Liver (tissue), 9 donors: ENCODE data around the gene TEKT2. TPM values are rescaled to one million over a fixed set of nuclear protein-coding genes. Genes with fewer than 3 reads are reported as not detected.

ENCODE experiments used
- DNase-seq: peaks from one replicate; pipeline ENCODE4 v3.0.0-alpha.2; 2017; ENCODE audit warnings: low spot score
- H3K27ac ChIP-seq, 2 donors: one replicate each; pipeline ENCODE4 v1.7.0; 2013; ENCODE audit warnings: inconsistent platforms in 2 of 2, low read length in 2 of 2, control low read depth in 1 of 2, low read depth in 1 of 2, mild to moderate bottlenecking in 1 of 2
- H3K27me3 ChIP-seq, 4 donors: one replicate each; pipeline versions ENCODE4 v1.6.1 to v1.7.0; 2013; ENCODE audit warnings: low read length in 3 of 4, inconsistent platforms in 1 of 4, mild to moderate bottlenecking in 1 of 4, moderate library complexity in 1 of 4; ENCODE audit not compliant: control insufficient read depth in 4 of 4, insufficient read depth in 4 of 4
- H3K36me3 ChIP-seq, 4 donors: one replicate each; pipeline versions ENCODE4 v1.6.1 to v1.7.0; 2013; ENCODE audit warnings: low read length in 3 of 4, mild to moderate bottlenecking in 3 of 4, low read depth in 1 of 4, moderate library complexity in 1 of 4; ENCODE audit not compliant: control insufficient read depth in 4 of 4, insufficient read depth in 3 of 4
- H3K4me1 ChIP-seq, 4 donors: one replicate each; pipeline versions ENCODE4 v1.6.1 to v1.7.0; 2013; ENCODE audit warnings: low read length in 3 of 4, mild to moderate bottlenecking in 3 of 4, moderate library complexity in 1 of 4; ENCODE audit not compliant: control insufficient read depth in 4 of 4, insufficient read depth in 4 of 4
- H3K4me3 ChIP-seq, 3 donors: one replicate each; pipeline versions ENCODE4 v1.6.1 to v1.7.0; 2013; ENCODE audit warnings: low read length in 3 of 3, control low read depth in 1 of 3, low read depth in 1 of 3, mild to moderate bottlenecking in 1 of 3
- H3K9ac ChIP-seq, 2 donors: one replicate each; pipeline ENCODE4 v1.7.0; 2013; ENCODE audit warnings: low read length in 2 of 2, mild to moderate bottlenecking in 2 of 2, moderate library complexity in 2 of 2, control low read depth in 1 of 2, low read depth in 1 of 2
- H3K9me3 ChIP-seq, 4 donors: one replicate each; pipeline versions ENCODE4 v1.6.1 to v1.7.0; 2013; ENCODE audit warnings: low read length in 3 of 4; ENCODE audit not compliant: control insufficient read depth in 4 of 4
- FOXA2 ChIP-seq: IDR thresholded peaks from 2 replicates; pipeline ENCODE4 v1.6.1; 2016; ENCODE audit warnings: antibody characterized with exemption
- HNF4G ChIP-seq: IDR thresholded peaks from 2 replicates; pipeline ENCODE4 v1.6.1; 2016; ENCODE audit warnings: antibody characterized with exemption
- SP1 ChIP-seq: IDR thresholded peaks from 2 replicates; pipeline ENCODE4 v1.6.1; 2018; ENCODE audit warnings: antibody characterized with exemption, mild to moderate bottlenecking
- WGBS: extraction: QIAGEN DNeasy Blood & Tissue Kit; methylation state at CpG from one replicate; pipeline ENCODE4 v1.1.7; 2013; 5-methylcytosine and 5-hydroxymethylcytosine counted together
- polyA plus RNA-seq, 2 donors: library from polyadenylated mRNA; stranded (reverse) in 1 of 2; unstranded in 1 of 2; fragments of 200-250 nt in 1 of 2; fragments of >200 nt in 1 of 2; fragmentation: Nextera tagmentation in 1 of 2; extraction: Ambion mirVana in 1 of 2; gene quantifications; one replicate each; pipeline versions ENCODE4 v1.2.1 to v1.2.3, GENCODE V29; 2013 to 2015
- total RNA-seq, 2 donors: library from RNA; depleted of rRNA; stranded (reverse); fragments of >200 nt; gene quantifications; one replicate each; pipeline ENCODE4 v1.2.3, GENCODE V29; 2014
- TF ChIP-seq, protein P1 (sequence below): IDR thresholded peaks from 2 replicates; pipeline ENCODE4 v1.6.1; 2016; ENCODE audit warnings: antibody characterized with exemption
- TF ChIP-seq, protein P2 (sequence below): IDR thresholded peaks from 2 replicates; pipeline ENCODE4 v1.6.1; 2016; ENCODE audit warnings: antibody characterized with exemption
- TF ChIP-seq, protein P3 (sequence below): IDR thresholded peaks from 2 replicates; pipeline ENCODE4 v1.6.1; 2016; ENCODE audit warnings: antibody characterized with exemption, mild to moderate bottlenecking
- donor health status: healthy.
- donor health status: healthy.
- donor health status: healthy.
- donor health status: healthy.
- donor health status: healthy.

TEKT2 gene
- total and polyA plus RNA-seq, 4 donors: 0.14 to 0.17 TPM; not detected in 2

DNA sequence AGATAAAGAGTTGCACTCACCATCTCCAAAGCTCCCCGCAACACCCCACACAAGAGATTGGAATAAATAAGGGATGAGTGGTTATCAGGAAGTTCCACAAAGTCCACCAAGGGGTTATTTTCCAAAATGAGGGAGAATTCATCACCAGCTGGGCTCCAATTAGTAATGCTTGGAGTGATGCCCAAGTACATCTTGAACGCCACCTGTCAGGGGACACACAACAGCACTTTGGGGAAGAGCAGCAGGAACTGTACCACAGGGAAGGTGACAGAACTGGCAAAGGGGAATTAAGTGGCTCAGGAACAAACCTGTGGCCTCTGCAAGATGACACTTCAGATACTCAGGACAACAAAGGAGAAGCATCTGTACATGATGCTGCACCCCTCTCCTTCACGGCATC is 53.9 kb downstream of the TEKT2 start:
- DNase-seq: no peak
- no peak overlapping the region for H3K27ac ChIP-seq
- no peaks in the 10 kb centered on the region for H3K4me1 ChIP-seq
- H3K4me3 ChIP-seq: no peak overlapping the region
- no peak for TF ChIP-seq FOXA2
- no peak for TF ChIP-seq HNF4G
- TF ChIP-seq, protein P1, sequence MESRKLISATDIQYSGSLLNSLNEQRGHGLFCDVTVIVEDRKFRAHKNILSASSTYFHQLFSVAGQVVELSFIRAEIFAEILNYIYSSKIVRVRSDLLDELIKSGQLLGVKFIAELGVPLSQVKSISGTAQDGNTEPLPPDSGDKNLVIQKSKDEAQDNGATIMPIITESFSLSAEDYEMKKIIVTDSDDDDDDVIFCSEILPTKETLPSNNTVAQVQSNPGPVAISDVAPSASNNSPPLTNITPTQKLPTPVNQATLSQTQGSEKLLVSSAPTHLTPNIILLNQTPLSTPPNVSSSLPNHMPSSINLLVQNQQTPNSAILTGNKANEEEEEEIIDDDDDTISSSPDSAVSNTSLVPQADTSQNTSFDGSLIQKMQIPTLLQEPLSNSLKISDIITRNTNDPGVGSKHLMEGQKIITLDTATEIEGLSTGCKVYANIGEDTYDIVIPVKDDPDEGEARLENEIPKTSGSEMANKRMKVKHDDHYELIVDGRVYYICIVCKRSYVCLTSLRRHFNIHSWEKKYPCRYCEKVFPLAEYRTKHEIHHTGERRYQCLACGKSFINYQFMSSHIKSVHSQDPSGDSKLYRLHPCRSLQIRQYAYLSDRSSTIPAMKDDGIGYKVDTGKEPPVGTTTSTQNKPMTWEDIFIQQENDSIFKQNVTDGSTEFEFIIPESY: no peak
- TF ChIP-seq, protein P2, sequence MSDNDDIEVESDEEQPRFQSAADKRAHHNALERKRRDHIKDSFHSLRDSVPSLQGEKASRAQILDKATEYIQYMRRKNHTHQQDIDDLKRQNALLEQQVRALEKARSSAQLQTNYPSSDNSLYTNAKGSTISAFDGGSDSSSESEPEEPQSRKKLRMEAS: no peak
- TF ChIP-seq, protein P3, sequence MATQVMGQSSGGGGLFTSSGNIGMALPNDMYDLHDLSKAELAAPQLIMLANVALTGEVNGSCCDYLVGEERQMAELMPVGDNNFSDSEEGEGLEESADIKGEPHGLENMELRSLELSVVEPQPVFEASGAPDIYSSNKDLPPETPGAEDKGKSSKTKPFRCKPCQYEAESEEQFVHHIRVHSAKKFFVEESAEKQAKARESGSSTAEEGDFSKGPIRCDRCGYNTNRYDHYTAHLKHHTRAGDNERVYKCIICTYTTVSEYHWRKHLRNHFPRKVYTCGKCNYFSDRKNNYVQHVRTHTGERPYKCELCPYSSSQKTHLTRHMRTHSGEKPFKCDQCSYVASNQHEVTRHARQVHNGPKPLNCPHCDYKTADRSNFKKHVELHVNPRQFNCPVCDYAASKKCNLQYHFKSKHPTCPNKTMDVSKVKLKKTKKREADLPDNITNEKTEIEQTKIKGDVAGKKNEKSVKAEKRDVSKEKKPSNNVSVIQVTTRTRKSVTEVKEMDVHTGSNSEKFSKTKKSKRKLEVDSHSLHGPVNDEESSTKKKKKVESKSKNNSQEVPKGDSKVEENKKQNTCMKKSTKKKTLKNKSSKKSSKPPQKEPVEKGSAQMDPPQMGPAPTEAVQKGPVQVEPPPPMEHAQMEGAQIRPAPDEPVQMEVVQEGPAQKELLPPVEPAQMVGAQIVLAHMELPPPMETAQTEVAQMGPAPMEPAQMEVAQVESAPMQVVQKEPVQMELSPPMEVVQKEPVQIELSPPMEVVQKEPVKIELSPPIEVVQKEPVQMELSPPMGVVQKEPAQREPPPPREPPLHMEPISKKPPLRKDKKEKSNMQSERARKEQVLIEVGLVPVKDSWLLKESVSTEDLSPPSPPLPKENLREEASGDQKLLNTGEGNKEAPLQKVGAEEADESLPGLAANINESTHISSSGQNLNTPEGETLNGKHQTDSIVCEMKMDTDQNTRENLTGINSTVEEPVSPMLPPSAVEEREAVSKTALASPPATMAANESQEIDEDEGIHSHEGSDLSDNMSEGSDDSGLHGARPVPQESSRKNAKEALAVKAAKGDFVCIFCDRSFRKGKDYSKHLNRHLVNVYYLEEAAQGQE: no peak
- no peak for TF ChIP-seq SP1
- H3K9me3 ChIP-seq: no peaks in the 10 kb centered on the region
- H3K9ac ChIP-seq: no peak overlapping the region
- 97% methylated on average over 3 of the region's 3 CpGs for WGBS
- H3K27me3 ChIP-seq: no peaks in the 10 kb centered on the region
- H3K36me3 ChIP-seq: peaks cover 4 to 33% (median 25%) of the 10 kb centered on the region in 4 donors

Other genes starting within 250 kb of the TEKT2 start
- 10 to 100 TPM in 1 of 2 donors, 1 to 10 TPM in 1; 6.8 to 11.3 TPM for gene AGO1, start 200.9 kb upstream of the TEKT2 start, total RNA-seq
- gene AGO1, start 200.9 kb upstream of the TEKT2 start, polyA plus RNA-seq: 1 to 10 TPM; 1.5 to 3.0 TPM
- 10 to 100 TPM in 1 of 2 donors, 1 to 10 TPM in 1; 5.9 to 19.5 TPM for gene AGO3, start 153.0 kb upstream of the TEKT2 start, total RNA-seq
- gene AGO3, start 153.0 kb upstream of the TEKT2 start, polyA plus RNA-seq: 1 to 10 TPM; 3.0 to 8.3 TPM
- 10 to 100 TPM; 10.4 to 11.7 TPM for gene ADPRS, start 4.8 kb downstream of the TEKT2 start, total RNA-seq
- 10 to 100 TPM in 1 of 2 donors, 1 to 10 TPM in 1; 9.4 to 13.1 TPM for gene ADPRS, start 4.8 kb downstream of the TEKT2 start, polyA plus RNA-seq
- gene COL8A2, start 41.1 kb downstream of the TEKT2 start, total RNA-seq: under 1 TPM; 0.33 to 0.37 TPM
- gene COL8A2, start 41.1 kb downstream of the TEKT2 start, polyA plus RNA-seq: under 1 TPM; 0.04 to 0.47 TPM
- 10 to 100 TPM; 30.4 to 56.1 TPM for gene TRAPPC3, start 65.4 kb downstream of the TEKT2 start, total RNA-seq
- gene TRAPPC3, start 65.4 kb downstream of the TEKT2 start, polyA plus RNA-seq: 10 to 100 TPM; 24.2 to 30.4 TPM
- gene MAP7D1, start 72.1 kb downstream of the TEKT2 start, total RNA-seq: 10 to 100 TPM; 14.8 to 15.1 TPM
- 10 to 100 TPM in 1 of 2 donors, 1 to 10 TPM in 1; 5.6 to 10.9 TPM for gene MAP7D1, start 72.1 kb downstream of the TEKT2 start, polyA plus RNA-seq
- gene THRAP3, start 140.3 kb downstream of the TEKT2 start, total RNA-seq: 10 to 100 TPM; 48.9 to 55.1 TPM
- gene THRAP3, start 140.3 kb downstream of the TEKT2 start, polyA plus RNA-seq: 10 to 100 TPM; 21.3 to 42.8 TPM
- 1 to 10 TPM in 1 of 2 donors, under 1 TPM in 1; 0.47 to 1.0 TPM for gene SH3D21, start 222.3 kb downstream of the TEKT2 start, total RNA-seq
- under 1 TPM; 0.29 to 0.36 TPM for gene SH3D21, start 222.3 kb downstream of the TEKT2 start, polyA plus RNA-seq
- gene EVA1B, start 239.6 kb downstream of the TEKT2 start, total RNA-seq: 10 to 100 TPM in 1 of 2 donors, 1 to 10 TPM in 1; 5.6 to 22.7 TPM
- 10 to 100 TPM in 1 of 2 donors, 1 to 10 TPM in 1; 3.3 to 11.2 TPM for gene EVA1B, start 239.6 kb downstream of the TEKT2 start, polyA plus RNA-seq